Mucosa of descending colon (tissue), 3 donors: ENCODE results near the gene CATSPER3. TPM values are rescaled to one million over a fixed set of nuclear protein-coding genes. Genes with fewer than 3 reads are reported as not detected.

Experiments used
- ATAC-seq: fragments of 200-7000 bp; cut with Tn5 transposase; one replicate; pipeline ENCODE4 v1.9.1; 2020; ENCODE audit warnings: mild to moderate bottlenecking, moderate library complexity
- DNase-seq, 3 donors: peaks; one replicate each; pipeline ENCODE4 v3.0.0-alpha.2; 2020
- H3K36me3 ChIP-seq: fragments of 200-600 bp; one replicate; pipeline ENCODE4 v1.8.0; 2021; ENCODE audit warnings: low read depth, mild to moderate bottlenecking
- H3K4me1 ChIP-seq: fragments of 200-600 bp; one replicate; pipeline ENCODE4 v1.8.0; 2021; ENCODE audit warnings: low read depth, mild to moderate bottlenecking
- H3K4me3 ChIP-seq: fragments of 200-600 bp; one replicate; pipeline ENCODE4 v1.8.0; 2021; ENCODE audit warnings: mild to moderate bottlenecking
- H3K9me3 ChIP-seq: fragments of 200-600 bp; one replicate; pipeline ENCODE4 v1.8.0; 2021; ENCODE audit warnings: mild to moderate bottlenecking
- intact Hi-C, 2 donors: fragments of 100-400 bp; cut with DNase I in 1 of 2; cut with micrococcal nuclease in 1 of 2; formaldehyde crosslinking; loops; one replicate each; pipeline versions ENCODE4 v1.11.0 to v1.11.1; 2022; cut with DNase I, micrococcal nuclease
- total RNA-seq, 3 donors: library from RNA; stranded (reverse); fragmentation: NEBNext Ultra II Directional in 2 of 3; extraction: Animal tissue kit (Norgen Biotek cat#: 25700) in 2 of 3; gene quantifications; one replicate each; pipeline versions ENCODE4 v1.2.1 to v1.2.4, GENCODE V29; 2021 to 2023
- TF ChIP-seq, protein P1 (sequence below): fragments of 200-600 bp; IDR thresholded peaks from one replicate; pipeline ENCODE4 v1.8.0; 2022; ENCODE audit warnings: antibody characterized with exemption, mild to moderate bottlenecking
- donor health status: DM: no; HTN: no; CAD: no; lungs with moderate emphysema.
- donor health status: DM: no; HTN: no; CAD: no.
- donor health status: DM: no; HTN: yes; CAD: no.

Gene CATSPER3
- total RNA-seq, 3 donors from 2014 or later: 1.3 to 1.5 (median 1.3) TPM

DNA sequence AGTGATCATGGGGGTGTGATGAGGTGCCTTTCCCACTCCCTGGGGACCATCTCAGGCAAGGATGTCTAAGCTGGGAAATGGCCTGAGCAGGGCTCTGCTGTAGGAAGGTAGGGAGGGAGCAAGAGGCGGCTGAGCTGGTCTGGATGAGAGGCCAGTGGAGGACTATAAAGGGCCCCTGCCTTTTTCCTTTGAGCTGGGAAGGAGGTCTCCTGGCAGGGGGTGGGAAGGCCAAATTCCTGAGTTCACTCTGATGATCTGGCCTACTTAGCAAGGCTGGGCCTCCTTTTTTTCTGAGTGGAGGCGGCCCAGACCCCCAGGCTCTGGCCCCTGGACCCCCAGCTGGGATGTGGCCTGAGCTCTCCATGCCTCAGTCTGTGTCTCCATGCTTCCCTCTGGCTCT lies 80.6 kb downstream of the CATSPER3 start:
- Histone ChIP-seq H3K4me3 (no peak overlapping the region), H3K4me1 (no peaks in the 10 kb centered on the region), H3K36me3 (no peaks in the 10 kb centered on the region), H3K9me3 (no peaks in the 10 kb centered on the region)
- DNase-seq (no peak), ATAC-seq (no peak)
- intact Hi-C loops: no loop called here
- TF ChIP-seq, protein P1, sequence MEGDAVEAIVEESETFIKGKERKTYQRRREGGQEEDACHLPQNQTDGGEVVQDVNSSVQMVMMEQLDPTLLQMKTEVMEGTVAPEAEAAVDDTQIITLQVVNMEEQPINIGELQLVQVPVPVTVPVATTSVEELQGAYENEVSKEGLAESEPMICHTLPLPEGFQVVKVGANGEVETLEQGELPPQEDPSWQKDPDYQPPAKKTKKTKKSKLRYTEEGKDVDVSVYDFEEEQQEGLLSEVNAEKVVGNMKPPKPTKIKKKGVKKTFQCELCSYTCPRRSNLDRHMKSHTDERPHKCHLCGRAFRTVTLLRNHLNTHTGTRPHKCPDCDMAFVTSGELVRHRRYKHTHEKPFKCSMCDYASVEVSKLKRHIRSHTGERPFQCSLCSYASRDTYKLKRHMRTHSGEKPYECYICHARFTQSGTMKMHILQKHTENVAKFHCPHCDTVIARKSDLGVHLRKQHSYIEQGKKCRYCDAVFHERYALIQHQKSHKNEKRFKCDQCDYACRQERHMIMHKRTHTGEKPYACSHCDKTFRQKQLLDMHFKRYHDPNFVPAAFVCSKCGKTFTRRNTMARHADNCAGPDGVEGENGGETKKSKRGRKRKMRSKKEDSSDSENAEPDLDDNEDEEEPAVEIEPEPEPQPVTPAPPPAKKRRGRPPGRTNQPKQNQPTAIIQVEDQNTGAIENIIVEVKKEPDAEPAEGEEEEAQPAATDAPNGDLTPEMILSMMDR: no peak

GRCh38 chr5:135048930-135049329 lies 81.2 kb downstream of the CATSPER3 start:
- intact Hi-C loops: no loop called here
- peak in 1 of 3 donors; percentile 12 for DNase-seq
- H3K36me3 ChIP-seq: no peaks in the 10 kb centered on the region

DNA sequence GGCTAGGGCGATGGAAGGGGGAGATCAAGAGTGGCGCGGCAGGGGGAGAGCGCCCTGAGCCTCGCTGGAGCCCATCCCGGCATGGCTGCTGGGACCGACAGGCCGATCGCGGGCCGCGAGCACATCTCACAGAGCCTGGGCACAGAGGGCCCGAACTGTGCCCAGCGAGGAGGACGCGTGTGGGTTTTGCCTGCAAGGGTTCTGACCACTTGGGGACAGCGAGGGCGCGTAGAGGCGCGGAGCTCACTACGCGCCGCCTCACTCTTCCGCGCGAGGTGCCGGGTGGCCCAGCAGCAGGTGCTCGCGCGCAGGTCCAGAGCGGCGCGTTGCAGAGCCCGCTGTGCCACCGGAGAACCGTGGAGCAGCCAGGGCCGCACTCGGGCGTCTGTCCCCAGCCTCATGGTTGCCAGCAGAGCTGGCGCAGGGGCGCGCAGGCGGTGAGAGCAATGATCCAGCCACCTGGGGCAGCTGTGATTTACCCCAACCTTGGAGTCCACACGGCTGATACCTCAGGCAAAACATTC lies 82.6 kb downstream of the CATSPER3 start:
- no peak overlapping the region for H3K4me3 ChIP-seq
- H3K36me3 ChIP-seq: no peaks in the 10 kb centered on the region
- TF ChIP-seq, protein P1: no peak
- ATAC-seq (no peak), DNase-seq (peak in 1 of 3 donors; percentile 29)
- no peaks in the 10 kb centered on the region for H3K9me3 ChIP-seq
- intact Hi-C loops: no loop called here
- H3K4me1 ChIP-seq: no peaks in the 10 kb centered on the region

More at GRCh38 chr5:135048930-135049329, 81.2 kb downstream of the CATSPER3 start:
- TF ChIP-seq, protein P1: no peak
- Histone ChIP-seq H3K4me3 (no peak overlapping the region), H3K9me3 (no peaks in the 10 kb centered on the region), H3K4me1 (no peaks in the 10 kb centered on the region)
- ATAC-seq: no peak

- TF ChIP-seq, protein P1: no peak
- H3K4me3 ChIP-seq: no peak overlapping the region
- H3K9me3 ChIP-seq: no peaks in the 10 kb centered on the region
- H3K36me3 ChIP-seq: no peaks in the 10 kb centered on the region
- intact Hi-C loops: no loop called here
- DNase-seq (no peak), ATAC-seq (no peak)
- no peaks in the 10 kb centered on the region for H3K4me1 ChIP-seq
Observed at GRCh38 chr5:135051399-135051798, 83.7 kb downstream of the CATSPER3 start.

- DNase-seq (no peak), ATAC-seq (no peak)
- TF ChIP-seq, protein P1: no peak
- Histone ChIP-seq H3K36me3 (no peaks in the 10 kb centered on the region), H3K9me3 (no peaks in the 10 kb centered on the region), H3K4me3 (no peak overlapping the region), H3K4me1 (no peaks in the 10 kb centered on the region)
- intact Hi-C loops: no loop called here
Observed at GRCh38 chr5:135051872-135052271, 84.2 kb downstream of the CATSPER3 start.
